ENCODE results near the gene OSGEP. TPM values are rescaled to one million over a fixed set of nuclear protein-coding genes. Genes with fewer than 3 reads are reported as not detected.

The OSGEP gene
- total and polyA plus RNA-seq, 8 donors, result 24.7 to 71.8 (median 52.5) TPM

- TF ChIP-seq, protein P1, sequence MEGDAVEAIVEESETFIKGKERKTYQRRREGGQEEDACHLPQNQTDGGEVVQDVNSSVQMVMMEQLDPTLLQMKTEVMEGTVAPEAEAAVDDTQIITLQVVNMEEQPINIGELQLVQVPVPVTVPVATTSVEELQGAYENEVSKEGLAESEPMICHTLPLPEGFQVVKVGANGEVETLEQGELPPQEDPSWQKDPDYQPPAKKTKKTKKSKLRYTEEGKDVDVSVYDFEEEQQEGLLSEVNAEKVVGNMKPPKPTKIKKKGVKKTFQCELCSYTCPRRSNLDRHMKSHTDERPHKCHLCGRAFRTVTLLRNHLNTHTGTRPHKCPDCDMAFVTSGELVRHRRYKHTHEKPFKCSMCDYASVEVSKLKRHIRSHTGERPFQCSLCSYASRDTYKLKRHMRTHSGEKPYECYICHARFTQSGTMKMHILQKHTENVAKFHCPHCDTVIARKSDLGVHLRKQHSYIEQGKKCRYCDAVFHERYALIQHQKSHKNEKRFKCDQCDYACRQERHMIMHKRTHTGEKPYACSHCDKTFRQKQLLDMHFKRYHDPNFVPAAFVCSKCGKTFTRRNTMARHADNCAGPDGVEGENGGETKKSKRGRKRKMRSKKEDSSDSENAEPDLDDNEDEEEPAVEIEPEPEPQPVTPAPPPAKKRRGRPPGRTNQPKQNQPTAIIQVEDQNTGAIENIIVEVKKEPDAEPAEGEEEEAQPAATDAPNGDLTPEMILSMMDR (IDR thresholded peaks at IDR 0.05), result no peak
- TF ChIP-seq POLR2AphosphoS5 (IDR thresholded peaks at IDR 0.05) (peak in 2 of 3 donors; percentile 60 to 61), POLR2A (IDR thresholded peaks at IDR 0.05) (no peak), EP300 (IDR thresholded peaks at IDR 0.05) (no peak)
- no peaks in the 10 kb centered on the region for H3K27me3 ChIP-seq
- H3K4me1 ChIP-seq, result peaks cover 25 to 47% (median 27%) of the 10 kb centered on the region in 4 donors
- H3K4me3 ChIP-seq, result no peak overlapping the region
- no peaks in the 10 kb centered on the region for H3K9me3 ChIP-seq
- peak in 1 of 2 donors; percentile 41 for DNase-seq
- H3K27ac ChIP-seq, result peak overlapping the region; percentile 15 to 79 (median 72)
- intact Hi-C loops (cut with DNase I; ENCODE audit: low total_unique reads), result loop anchor here (10.0 kb wide), 1 partner anchor 57 kb away; no protein-coding TSS in a partner anchor
- 34 to 59% (median 45%) methylated on average over 7 of the region's 7 CpGs for WGBS, 5 donors
- H3K36me3 ChIP-seq, result no peaks in the 10 kb centered on the region
Measured at GRCh38 chr14:20417250-20418186, 37.1 kb downstream of the OSGEP start.

DNA sequence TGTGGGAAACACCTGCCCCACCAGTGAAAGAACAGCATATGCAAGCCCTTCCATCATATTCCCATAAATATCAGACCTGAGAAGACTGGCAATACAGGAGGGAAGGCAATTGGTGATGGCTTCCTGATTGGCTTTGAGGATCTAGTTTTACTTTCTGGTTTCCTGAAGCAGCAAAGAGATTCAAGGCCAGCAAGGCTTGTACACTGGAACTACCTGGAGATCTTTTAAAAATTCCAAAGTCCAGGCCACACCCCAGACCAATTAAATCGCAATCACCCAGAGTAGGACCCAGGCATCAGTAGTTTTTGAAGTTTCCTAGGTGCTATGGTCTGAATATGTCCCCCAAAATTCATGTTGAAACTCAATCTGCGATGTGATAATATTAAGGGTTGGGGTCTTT, 38.4 kb downstream of the OSGEP start:
- Histone ChIP-seq H3K27ac (peak overlapping the region; percentile 58 to 79 (median 72)), H3K27me3 (no peaks in the 10 kb centered on the region), H3K4me3 (no peak overlapping the region), H3K9me3 (no peaks in the 10 kb centered on the region), H3K36me3 (no peaks in the 10 kb centered on the region), H3K4me1 (peaks cover 31 to 60% (median 36%) of the 10 kb centered on the region in 4 donors)
- DNase-seq, result peak in 1 of 2 donors; percentile 46
- WGBS, 5 donors, result 67 to 77% (median 74%) methylated on average over 2 of the region's 2 CpGs
- intact Hi-C loops (cut with DNase I; ENCODE audit: low total_unique reads), result loop anchor here (10.0 kb wide), 1 partner anchor 59 kb away; no protein-coding TSS in a partner anchor
- TF ChIP-seq, protein P1 (IDR thresholded peaks at IDR 0.05), result no peak
- TF ChIP-seq POLR2AphosphoS5 (IDR thresholded peaks at IDR 0.05) (no peak), POLR2A (IDR thresholded peaks at IDR 0.05) (no peak), EP300 (IDR thresholded peaks at IDR 0.05) (no peak)

DNA sequence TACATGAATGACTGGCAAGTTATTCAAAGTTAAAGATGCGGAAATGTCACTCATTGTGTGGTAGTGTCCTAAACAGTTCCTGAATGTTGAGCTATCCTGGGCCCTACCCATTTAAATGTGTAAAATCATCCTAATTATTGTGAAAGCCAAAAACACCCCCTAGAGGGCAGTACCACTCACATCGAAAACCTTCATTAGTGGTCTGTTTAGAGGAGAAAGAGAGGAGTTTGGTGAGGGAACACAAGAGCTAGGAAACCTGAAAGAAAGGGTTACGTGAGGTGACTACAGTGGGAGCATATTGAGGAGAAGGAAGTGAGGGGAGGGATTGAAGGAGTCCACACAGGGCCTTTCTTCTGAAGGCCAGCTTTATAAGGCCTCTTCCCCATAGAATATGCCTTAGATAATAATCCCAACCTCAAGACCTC, 38.8 kb downstream of the OSGEP start:
- no peaks in the 10 kb centered on the region for H3K27me3 ChIP-seq
- DNase-seq, result peak in 1 of 2 donors; percentile 76
- no peaks in the 10 kb centered on the region for H3K36me3 ChIP-seq
- intact Hi-C loops (cut with DNase I; ENCODE audit: low total_unique reads), result loop anchor here (10.0 kb wide), 1 partner anchor 59 kb away; no protein-coding TSS in a partner anchor
- peak overlapping the region; percentile 58 to 79 (median 72) for H3K27ac ChIP-seq
- no peak overlapping the region for H3K4me3 ChIP-seq
- 33 to 46% (median 43%) methylated on average over 3 of the region's 3 CpGs for WGBS, 5 donors
- H3K9me3 ChIP-seq, result no peaks in the 10 kb centered on the region
- TF ChIP-seq POLR2A (IDR thresholded peaks at IDR 0.05), result no peak
- TF ChIP-seq, protein P1 (IDR thresholded peaks at IDR 0.05), result peak in 5 of 7 experiments; percentile 38 to 51 (median 46)
- peaks cover 31 to 65% (median 41%) of the 10 kb centered on the region in 4 donors for H3K4me1 ChIP-seq

DNA sequence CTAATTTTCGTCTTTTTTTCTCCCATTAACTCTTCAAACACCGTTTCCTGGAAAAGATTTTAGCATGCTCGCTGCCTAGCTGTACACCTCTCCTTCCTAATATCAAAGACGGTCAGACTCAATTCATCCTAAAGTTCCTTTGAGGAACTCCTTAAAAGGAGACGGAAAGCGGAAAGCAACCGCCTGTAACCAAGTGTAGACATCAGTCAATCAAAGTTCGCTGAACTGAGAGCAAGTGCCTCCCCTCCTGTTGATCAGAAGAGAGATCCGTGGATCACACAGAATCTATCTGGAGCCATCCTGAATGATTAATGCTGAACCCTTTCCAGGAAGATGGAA, 40.9 kb downstream of the OSGEP start:
- intact Hi-C loops (cut with DNase I; ENCODE audit: low total_unique reads), result loop anchor here (10.0 kb wide), 1 partner anchor 61 kb away; no protein-coding TSS in a partner anchor
- WGBS, 5 donors, result 1 to 2% (median 2%) methylated on average over 9 of the region's 9 CpGs
- H3K9me3 ChIP-seq, result no peaks in the 10 kb centered on the region
- H3K36me3 ChIP-seq, result peaks cover 0 to 3% (median 1%) of the 10 kb centered on the region in 4 donors
- peak overlapping the region; percentile 64 to 95 (median 78) for H3K4me3 ChIP-seq
- DNase-seq, result peak in 1 of 2 donors; percentile 41
- H3K4me1 ChIP-seq, result peaks cover 23 to 59% (median 35%) of the 10 kb centered on the region in 4 donors
- no peak for TF ChIP-seq POLR2A (IDR thresholded peaks at IDR 0.05)
- no peak for TF ChIP-seq POLR2AphosphoS5 (IDR thresholded peaks at IDR 0.05)
- TF ChIP-seq, protein P1 (IDR thresholded peaks at IDR 0.05), result no peak
- no peak for TF ChIP-seq EP300 (IDR thresholded peaks at IDR 0.05)
- no peaks in the 10 kb centered on the region for H3K27me3 ChIP-seq
- peak overlapping the region; percentile 92 to 99 (median 96) for H3K27ac ChIP-seq

Measured in stomach (tissue), 9 donors.